Measurements from ENCODE around the gene APCDD1L. TPM values are rescaled to one million over a fixed set of nuclear protein-coding genes. Genes with fewer than 3 reads are reported as not detected.

Gene APCDD1L
- total RNA-seq, 1 experiment from 2014 or later, result 2.4 TPM

DNA sequence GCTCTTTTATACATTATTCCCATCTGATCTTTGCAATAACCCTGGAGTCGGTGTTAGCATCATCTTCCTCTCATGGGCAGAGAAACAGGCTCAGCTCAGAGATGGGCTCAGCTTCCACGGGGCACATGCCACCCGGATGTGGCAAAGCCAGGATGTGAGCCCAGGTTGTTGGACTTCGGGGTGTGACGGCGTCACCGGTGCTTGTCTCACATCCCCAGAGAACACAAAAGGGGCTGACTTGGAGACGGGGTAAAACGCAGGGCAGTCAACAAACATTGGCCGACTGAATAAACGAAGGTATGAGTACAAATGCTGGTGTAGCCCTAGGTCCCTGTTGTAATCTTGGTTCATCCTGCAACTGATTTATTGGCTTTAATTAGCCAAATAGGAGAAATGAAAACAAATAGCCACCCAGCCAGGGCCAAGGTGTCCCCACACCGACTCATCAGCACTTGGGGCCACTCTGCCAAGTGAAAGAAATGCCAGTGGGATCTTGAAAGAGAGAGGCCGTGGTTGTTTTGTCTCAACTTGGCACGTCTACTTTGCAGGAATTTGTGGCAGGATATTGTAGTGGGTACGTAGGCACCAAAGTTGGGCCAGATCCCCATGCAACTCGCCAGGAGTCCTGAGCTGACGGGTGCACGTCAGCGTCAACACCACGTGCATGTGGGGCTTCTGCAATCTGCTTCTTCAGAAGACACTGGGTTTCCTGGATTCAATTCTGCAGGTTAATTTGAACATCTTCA is 42.8 kb downstream of the APCDD1L start:
- TF ChIP-seq TCF7 (CRISPR knock-in tag; IDR thresholded peaks at IDR 0.05; ENCODE audit: low read depth), result no peak
- no peak for TF ChIP-seq KAT7 (CRISPR knock-in tag; IDR thresholded peaks at IDR 0.05; ENCODE audit: borderline replicate concordance)
- no peak for TF ChIP-seq SMAD4 (CRISPR knock-in tag; IDR thresholded peaks at IDR 0.05)
- no peak for TF ChIP-seq ATF2 (CRISPR knock-in tag; IDR thresholded peaks at IDR 0.05; ENCODE audit: borderline replicate concordance, low read depth)
- no peak for TF ChIP-seq NFATC4 (CRISPR knock-in tag; IDR thresholded peaks at IDR 0.05)
- no peak for TF ChIP-seq ATF1 (CRISPR knock-in tag; IDR thresholded peaks at IDR 0.05)
- TF ChIP-seq, protein P1, sequence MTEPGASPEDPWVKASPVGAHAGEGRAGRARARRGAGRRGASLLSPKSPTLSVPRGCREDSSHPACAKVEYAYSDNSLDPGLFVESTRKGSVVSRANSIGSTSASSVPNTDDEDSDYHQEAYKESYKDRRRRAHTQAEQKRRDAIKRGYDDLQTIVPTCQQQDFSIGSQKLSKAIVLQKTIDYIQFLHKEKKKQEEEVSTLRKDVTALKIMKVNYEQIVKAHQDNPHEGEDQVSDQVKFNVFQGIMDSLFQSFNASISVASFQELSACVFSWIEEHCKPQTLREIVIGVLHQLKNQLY (CRISPR knock-in tag; IDR thresholded peaks at IDR 0.05), result no peak
- TF ChIP-seq ARID4B (CRISPR knock-in tag; IDR thresholded peaks at IDR 0.05; ENCODE audit: borderline replicate concordance), result no peak
- TF ChIP-seq SP1 (CRISPR knock-in tag; conservative IDR thresholded peaks at IDR 0.05), result no peak
- TF ChIP-seq NR1H2 (CRISPR knock-in tag; IDR thresholded peaks at IDR 0.05), result no peak
- no peak for TF ChIP-seq FOXJ3 (CRISPR knock-in tag; IDR thresholded peaks at IDR 0.05; ENCODE audit: borderline replicate concordance)
- no peak for TF ChIP-seq ZNF512 (CRISPR knock-in tag; IDR thresholded peaks at IDR 0.05; ENCODE audit: borderline replicate concordance)
- TF ChIP-seq E2F4 (CRISPR knock-in tag; IDR thresholded peaks at IDR 0.05; ENCODE audit: borderline replicate concordance, low read depth), result no peak
- TF ChIP-seq MYBL2 (CRISPR knock-in tag; IDR thresholded peaks at IDR 0.05), result no peak
- TF ChIP-seq MXD4 (CRISPR knock-in tag; IDR thresholded peaks at IDR 0.05; ENCODE audit: borderline replicate concordance), result no peak
- no peak for TF ChIP-seq NR3C1 (CRISPR knock-in tag; conservative IDR thresholded peaks at IDR 0.05; ENCODE audit: low read depth)
- DNase-seq (ENCODE audit: low spot score), result no peak
- no peak overlapping the region for H3K27ac Mint-ChIP-seq
- peaks cover 7% of the 10 kb centered on the region; the same call in 1 of the 2 replicates for H3K36me3 Mint-ChIP-seq
- H3K9me3 Mint-ChIP-seq, result peaks cover 12% of the 10 kb centered on the region
- no peaks in the 10 kb centered on the region for H3K27me3 Mint-ChIP-seq (ENCODE audit: low read depth)
- no peak for ATAC-seq
- CTCF ChIA-PET, result interaction anchor here (0.9 to 1.0 kb wide), 2 partner anchors 9 to 149 kb away, joined by 3 to 5 read pairs; no protein-coding TSS in a partner anchor
- H3K4me3 Mint-ChIP-seq, result no peak overlapping the region
- POLR2A ChIA-PET, result no interaction called here
- 0 out of 2 replicates have a peak, but pooled peaks cover 4% of the 10 kb centered on the region for H3K4me1 Mint-ChIP-seq
